ENCODE data around the gene PHLPP1.

Gene PHLPP1

DNA sequence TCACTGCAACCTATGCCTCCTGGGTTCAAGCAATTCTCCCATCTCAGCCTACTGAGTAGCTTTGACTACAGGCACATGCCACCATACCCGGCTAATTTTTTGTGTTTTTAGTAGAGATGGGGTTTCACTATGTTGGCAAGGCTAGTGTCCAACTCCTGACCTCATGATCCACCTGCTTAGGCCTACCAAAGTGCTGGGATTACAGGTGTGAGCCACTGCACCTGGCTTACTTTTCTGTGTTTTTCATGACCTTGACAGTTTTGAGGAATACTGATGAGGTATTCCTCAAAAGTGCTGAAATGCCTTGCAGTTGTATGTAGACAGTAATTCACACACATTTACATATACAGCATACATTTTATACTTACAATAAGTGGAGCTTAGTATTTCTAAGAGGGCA, 126.1 kb downstream of the PHLPP1 start:
- TF ChIP-seq, protein P1, sequence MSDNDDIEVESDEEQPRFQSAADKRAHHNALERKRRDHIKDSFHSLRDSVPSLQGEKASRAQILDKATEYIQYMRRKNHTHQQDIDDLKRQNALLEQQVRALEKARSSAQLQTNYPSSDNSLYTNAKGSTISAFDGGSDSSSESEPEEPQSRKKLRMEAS (IDR thresholded peaks at IDR 0.05), result no peak
- TF ChIP-seq CEBPB (IDR thresholded peaks at IDR 0.05), result no peak
- TF ChIP-seq TCF12 (IDR thresholded peaks at IDR 0.05; ENCODE audit: low read depth), result no peak
- TF ChIP-seq EGR1 (IDR thresholded peaks at IDR 0.05), result no peak
- TF ChIP-seq, protein P2, sequence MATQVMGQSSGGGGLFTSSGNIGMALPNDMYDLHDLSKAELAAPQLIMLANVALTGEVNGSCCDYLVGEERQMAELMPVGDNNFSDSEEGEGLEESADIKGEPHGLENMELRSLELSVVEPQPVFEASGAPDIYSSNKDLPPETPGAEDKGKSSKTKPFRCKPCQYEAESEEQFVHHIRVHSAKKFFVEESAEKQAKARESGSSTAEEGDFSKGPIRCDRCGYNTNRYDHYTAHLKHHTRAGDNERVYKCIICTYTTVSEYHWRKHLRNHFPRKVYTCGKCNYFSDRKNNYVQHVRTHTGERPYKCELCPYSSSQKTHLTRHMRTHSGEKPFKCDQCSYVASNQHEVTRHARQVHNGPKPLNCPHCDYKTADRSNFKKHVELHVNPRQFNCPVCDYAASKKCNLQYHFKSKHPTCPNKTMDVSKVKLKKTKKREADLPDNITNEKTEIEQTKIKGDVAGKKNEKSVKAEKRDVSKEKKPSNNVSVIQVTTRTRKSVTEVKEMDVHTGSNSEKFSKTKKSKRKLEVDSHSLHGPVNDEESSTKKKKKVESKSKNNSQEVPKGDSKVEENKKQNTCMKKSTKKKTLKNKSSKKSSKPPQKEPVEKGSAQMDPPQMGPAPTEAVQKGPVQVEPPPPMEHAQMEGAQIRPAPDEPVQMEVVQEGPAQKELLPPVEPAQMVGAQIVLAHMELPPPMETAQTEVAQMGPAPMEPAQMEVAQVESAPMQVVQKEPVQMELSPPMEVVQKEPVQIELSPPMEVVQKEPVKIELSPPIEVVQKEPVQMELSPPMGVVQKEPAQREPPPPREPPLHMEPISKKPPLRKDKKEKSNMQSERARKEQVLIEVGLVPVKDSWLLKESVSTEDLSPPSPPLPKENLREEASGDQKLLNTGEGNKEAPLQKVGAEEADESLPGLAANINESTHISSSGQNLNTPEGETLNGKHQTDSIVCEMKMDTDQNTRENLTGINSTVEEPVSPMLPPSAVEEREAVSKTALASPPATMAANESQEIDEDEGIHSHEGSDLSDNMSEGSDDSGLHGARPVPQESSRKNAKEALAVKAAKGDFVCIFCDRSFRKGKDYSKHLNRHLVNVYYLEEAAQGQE (IDR thresholded peaks at IDR 0.05; ENCODE audit: low read depth), result no peak
- TF ChIP-seq, protein P3, sequence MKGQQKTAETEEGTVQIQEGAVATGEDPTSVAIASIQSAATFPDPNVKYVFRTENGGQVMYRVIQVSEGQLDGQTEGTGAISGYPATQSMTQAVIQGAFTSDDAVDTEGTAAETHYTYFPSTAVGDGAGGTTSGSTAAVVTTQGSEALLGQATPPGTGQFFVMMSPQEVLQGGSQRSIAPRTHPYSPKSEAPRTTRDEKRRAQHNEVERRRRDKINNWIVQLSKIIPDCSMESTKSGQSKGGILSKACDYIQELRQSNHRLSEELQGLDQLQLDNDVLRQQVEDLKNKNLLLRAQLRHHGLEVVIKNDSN (IDR thresholded peaks at IDR 0.05), result no peak
- TF ChIP-seq EP300 (IDR thresholded peaks at IDR 0.05; ENCODE audit: borderline replicate concordance), result no peak
- no peak for TF ChIP-seq FOXM1 (IDR thresholded peaks at IDR 0.05; ENCODE audit: borderline replicate concordance, low read depth)
- no peak for TF ChIP-seq ZBTB7A (IDR thresholded peaks at IDR 0.05; ENCODE audit: low read depth)
- TF ChIP-seq TEAD4 (IDR thresholded peaks at IDR 0.05), result no peak
- no peak for TF ChIP-seq YY1 (IDR thresholded peaks at IDR 0.05; ENCODE audit: low read depth)
- no peak for TF ChIP-seq TAF1 (IDR thresholded peaks at IDR 0.05; ENCODE audit: low read depth)
- no peak for TF ChIP-seq NFIC (IDR thresholded peaks at IDR 0.05)
- TF ChIP-seq RAD21 (IDR thresholded peaks at IDR 0.05; ENCODE audit: low read depth), result no peak

DNA sequence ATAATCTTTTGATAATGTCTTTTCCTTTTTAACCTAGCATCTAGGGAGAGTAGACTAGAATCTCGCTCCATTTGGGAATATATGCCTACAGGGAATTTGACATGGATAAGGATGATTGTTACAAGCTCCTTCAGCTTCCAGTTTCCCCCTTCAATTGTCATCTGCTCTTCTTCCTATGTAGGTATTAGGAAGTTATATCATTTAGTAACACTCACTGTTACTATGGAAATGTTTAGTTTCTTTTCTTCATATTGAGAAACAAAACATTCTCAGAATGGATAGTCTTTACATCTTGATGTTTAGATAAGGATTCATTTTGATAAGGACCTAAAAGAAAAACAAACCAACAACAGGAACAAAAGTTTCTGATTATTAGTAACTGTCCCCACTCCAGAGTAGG, 127.6 kb downstream of the PHLPP1 start:
- TF ChIP-seq TAF1 (IDR thresholded peaks at IDR 0.05; ENCODE audit: low read depth) (no peak), FOXM1 (IDR thresholded peaks at IDR 0.05; ENCODE audit: borderline replicate concordance, low read depth) (no peak)

DNA sequence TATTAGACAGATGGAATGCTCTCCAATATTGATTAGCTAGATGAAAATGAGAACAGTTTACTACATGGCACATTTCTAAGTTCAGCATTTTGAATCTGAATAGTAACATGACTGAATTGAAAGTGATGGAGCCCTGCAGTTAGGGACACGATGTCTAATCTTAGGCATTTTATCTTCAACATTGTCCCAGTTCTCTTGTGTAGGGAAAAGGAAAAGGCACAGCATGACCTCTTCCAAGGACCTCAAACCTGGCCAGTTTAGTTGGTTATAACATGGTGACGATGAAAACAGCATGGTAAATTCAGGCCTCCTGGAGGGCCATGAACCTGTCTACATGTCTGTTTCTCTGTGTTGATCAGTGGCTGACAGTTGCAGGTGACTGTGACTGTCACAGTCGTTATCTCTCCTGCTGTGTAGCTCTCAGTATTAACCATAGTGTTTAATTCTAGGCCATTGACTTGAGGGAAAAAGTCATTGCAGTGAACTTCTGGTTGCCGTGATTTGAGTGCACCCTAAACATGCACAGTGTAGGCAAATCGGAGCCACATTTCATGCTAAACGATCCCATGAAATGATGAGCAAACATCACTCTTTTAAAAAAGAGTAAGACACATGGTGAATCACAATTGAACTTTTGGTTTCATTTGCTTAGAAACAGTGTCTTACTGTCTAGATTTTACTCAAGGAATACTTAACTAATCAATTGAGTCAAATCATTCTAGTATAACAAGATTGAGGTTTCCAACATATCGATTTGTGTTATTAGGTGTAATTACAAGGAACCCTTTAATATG, 129.7 kb downstream of the PHLPP1 start:
- no peak for TF ChIP-seq CEBPB (IDR thresholded peaks at IDR 0.05)
- TF ChIP-seq NFIC (IDR thresholded peaks at IDR 0.05), result no peak
- no peak for TF ChIP-seq FOXM1 (IDR thresholded peaks at IDR 0.05; ENCODE audit: borderline replicate concordance, low read depth)

DNA sequence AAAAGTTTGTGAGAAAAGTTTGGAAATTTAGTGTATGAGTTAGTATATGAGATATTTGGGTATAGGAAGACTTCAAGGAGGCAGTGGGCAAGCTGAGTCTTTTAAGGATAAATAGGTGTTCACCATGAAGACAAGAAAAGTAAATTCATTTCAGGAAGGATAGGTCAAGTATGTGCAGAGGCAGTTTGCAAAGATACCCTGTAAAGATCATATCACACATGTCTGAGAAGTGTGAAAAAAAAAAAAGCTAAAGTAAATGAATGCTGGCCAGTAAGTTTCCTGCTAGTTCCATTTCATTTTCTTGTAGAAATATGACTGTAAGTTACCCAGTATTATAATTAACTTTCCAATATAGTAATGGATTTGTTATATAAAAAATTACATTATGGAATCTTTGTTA, 131.0 kb downstream of the PHLPP1 start:
- TF ChIP-seq EP300 (IDR thresholded peaks at IDR 0.05; ENCODE audit: borderline replicate concordance) (no peak), CREB1 (IDR thresholded peaks at IDR 0.05; ENCODE audit: low read depth) (no peak), FOXM1 (IDR thresholded peaks at IDR 0.05; ENCODE audit: borderline replicate concordance, low read depth) (no peak), CEBPB (IDR thresholded peaks at IDR 0.05) (no peak), TAF1 (IDR thresholded peaks at IDR 0.05; ENCODE audit: low read depth) (no peak), RAD21 (IDR thresholded peaks at IDR 0.05; ENCODE audit: low read depth) (no peak), EGR1 (IDR thresholded peaks at IDR 0.05) (no peak), TEAD4 (IDR thresholded peaks at IDR 0.05) (no peak), YY1 (IDR thresholded peaks at IDR 0.05; ENCODE audit: low read depth) (no peak), TCF12 (IDR thresholded peaks at IDR 0.05; ENCODE audit: low read depth) (no peak), NFIC (IDR thresholded peaks at IDR 0.05) (no peak)
- TF ChIP-seq, protein P1 (IDR thresholded peaks at IDR 0.05), result no peak
- TF ChIP-seq, protein P2 (IDR thresholded peaks at IDR 0.05; ENCODE audit: low read depth), result no peak
- TF ChIP-seq, protein P3 (IDR thresholded peaks at IDR 0.05), result no peak

DNA sequence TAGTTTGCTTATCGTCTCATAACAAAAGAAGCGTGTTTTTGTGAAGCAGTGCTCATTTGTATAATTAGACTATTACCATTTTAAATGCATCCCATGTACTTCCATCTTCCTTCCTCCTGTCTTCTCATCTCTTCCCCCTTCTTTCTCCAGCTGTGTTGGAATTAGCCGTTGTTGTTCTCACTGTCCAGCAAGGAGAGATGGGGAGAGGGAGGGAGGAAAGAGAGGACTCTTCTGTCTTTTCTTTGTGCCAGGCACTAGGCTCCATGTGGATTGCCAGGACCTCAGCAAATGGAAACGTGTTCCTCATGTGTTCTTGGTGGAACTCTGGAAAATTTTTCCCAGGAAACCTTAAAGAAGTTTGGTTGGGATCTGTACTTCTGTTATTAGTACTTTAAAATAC, 131.7 kb downstream of the PHLPP1 start:
- TF ChIP-seq, protein P3 (IDR thresholded peaks at IDR 0.05), result no peak
- no peak for TF ChIP-seq RAD21 (IDR thresholded peaks at IDR 0.05; ENCODE audit: low read depth)
- TF ChIP-seq YY1 (IDR thresholded peaks at IDR 0.05; ENCODE audit: low read depth), result no peak
- no peak for TF ChIP-seq NFIC (IDR thresholded peaks at IDR 0.05)
- TF ChIP-seq TEAD4 (IDR thresholded peaks at IDR 0.05), result no peak
- no peak for TF ChIP-seq FOXM1 (IDR thresholded peaks at IDR 0.05; ENCODE audit: borderline replicate concordance, low read depth)
- no peak for TF ChIP-seq ZBTB7A (IDR thresholded peaks at IDR 0.05; ENCODE audit: low read depth)
- TF ChIP-seq EP300 (IDR thresholded peaks at IDR 0.05; ENCODE audit: borderline replicate concordance), result no peak
- TF ChIP-seq EGR1 (IDR thresholded peaks at IDR 0.05), result no peak
- TF ChIP-seq, protein P2 (IDR thresholded peaks at IDR 0.05; ENCODE audit: low read depth), result no peak
- TF ChIP-seq, protein P1 (IDR thresholded peaks at IDR 0.05), result no peak
- no peak for TF ChIP-seq TCF12 (IDR thresholded peaks at IDR 0.05; ENCODE audit: low read depth)
- TF ChIP-seq CREB1 (IDR thresholded peaks at IDR 0.05; ENCODE audit: low read depth), result no peak
- no peak for TF ChIP-seq TAF1 (IDR thresholded peaks at IDR 0.05; ENCODE audit: low read depth)
- no peak for TF ChIP-seq CEBPB (IDR thresholded peaks at IDR 0.05)
